ENCODE results near the gene CTLA4.

The CTLA4 gene

DNA sequence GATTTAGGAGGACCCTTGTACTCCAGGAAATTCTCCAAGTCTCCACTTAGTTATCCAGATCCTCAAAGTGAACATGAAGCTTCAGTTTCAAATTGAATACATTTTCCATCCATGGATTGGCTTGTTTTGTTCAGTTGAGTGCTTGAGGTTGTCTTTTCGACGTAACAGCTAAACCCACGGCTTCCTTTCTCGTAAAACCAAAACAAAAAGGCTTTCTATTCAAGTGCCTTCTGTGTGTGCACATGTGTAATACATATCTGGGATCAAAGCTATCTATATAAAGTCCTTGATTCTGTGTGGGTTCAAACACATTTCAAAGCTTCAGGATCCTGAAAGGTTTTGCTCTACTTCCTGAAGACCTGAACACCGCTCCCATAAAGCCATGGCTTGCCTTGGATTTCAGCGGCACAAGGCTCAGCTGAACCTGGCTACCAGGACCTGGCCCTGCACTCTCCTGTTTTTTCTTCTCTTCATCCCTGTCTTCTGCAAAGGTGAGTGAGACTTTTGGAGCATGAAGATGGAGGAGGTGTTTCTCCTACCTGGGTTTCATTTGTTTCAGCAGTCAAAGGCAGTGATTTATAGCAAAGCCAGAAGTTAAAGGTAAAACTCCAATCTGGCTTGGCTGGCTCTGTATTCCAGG, at the start of gene CTLA4:
CTLA4 (plus strand) TSS at position 211 of the 640 bp plus-strand sequence; CDS start at position 383, 172 bp downstream.
- Histone ChIP-seq H4K20me1 (ENCODE audit: insufficient read depth) (no peaks in the 10 kb centered on the region), H3K9ac (0 out of 2 replicates have a peak within 1 kb of the TSS, but pooled peaks have one; percentile 3), H3K4me3 (IDR thresholded peaks at IDR 0.05; ENCODE audit: insufficient read depth, low read depth, low read length) (no peak within 1 kb of the TSS), H3K79me2 (ENCODE audit: insufficient read depth, low read depth) (no peaks in the 10 kb centered on the region), H3K4me1 (ENCODE audit: low read depth, poor library complexity, severe bottlenecking) (peaks cover 84% of the 10 kb centered on the region), H3K4me2 (peak within 1 kb of the TSS; percentile 89), H3K27ac (peak within 1 kb of the TSS; percentile 90), H3K36me3 (ENCODE audit: insufficient read depth) (no peaks in the 10 kb centered on the region), H2AFZ (ENCODE audit: low read depth) (no peak within 1 kb of the TSS; the same call in 1 of the 2 replicates), H3K27me3 (ENCODE audit: insufficient read depth, low read depth) (no peaks in the 10 kb centered on the region)
- TF ChIP-seq, protein P1, sequence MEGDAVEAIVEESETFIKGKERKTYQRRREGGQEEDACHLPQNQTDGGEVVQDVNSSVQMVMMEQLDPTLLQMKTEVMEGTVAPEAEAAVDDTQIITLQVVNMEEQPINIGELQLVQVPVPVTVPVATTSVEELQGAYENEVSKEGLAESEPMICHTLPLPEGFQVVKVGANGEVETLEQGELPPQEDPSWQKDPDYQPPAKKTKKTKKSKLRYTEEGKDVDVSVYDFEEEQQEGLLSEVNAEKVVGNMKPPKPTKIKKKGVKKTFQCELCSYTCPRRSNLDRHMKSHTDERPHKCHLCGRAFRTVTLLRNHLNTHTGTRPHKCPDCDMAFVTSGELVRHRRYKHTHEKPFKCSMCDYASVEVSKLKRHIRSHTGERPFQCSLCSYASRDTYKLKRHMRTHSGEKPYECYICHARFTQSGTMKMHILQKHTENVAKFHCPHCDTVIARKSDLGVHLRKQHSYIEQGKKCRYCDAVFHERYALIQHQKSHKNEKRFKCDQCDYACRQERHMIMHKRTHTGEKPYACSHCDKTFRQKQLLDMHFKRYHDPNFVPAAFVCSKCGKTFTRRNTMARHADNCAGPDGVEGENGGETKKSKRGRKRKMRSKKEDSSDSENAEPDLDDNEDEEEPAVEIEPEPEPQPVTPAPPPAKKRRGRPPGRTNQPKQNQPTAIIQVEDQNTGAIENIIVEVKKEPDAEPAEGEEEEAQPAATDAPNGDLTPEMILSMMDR (conservative IDR thresholded peaks at IDR 0.05; ENCODE audit: low read depth, low read length) = no peak

DNA sequence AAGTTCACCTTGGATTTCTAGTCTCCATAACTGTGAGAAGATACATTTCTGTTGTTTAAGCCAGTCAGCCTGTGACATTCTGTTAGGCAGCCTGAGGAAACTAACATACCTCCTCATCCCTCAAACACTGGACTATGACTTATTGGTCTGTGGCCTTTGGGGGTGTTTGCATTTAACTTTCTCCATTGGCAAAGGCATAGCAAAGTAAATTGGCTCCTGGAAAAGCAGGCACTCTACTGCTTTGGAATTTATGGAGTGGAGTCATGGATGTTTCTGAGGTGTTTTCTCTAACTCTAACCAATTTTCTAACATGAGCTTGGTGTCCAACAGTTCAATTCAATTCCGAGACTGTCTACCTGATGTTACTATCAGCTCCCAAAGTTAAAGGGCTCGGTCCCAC, 48.9 kb upstream of the CTLA4 start:
- TF ChIP-seq, protein P1 (conservative IDR thresholded peaks at IDR 0.05; ENCODE audit: low read depth, low read length) = no peak
- H3K4me2 ChIP-seq = no peak overlapping the region
- H3K79me2 ChIP-seq (ENCODE audit: insufficient read depth, low read depth) = no peaks in the 10 kb centered on the region

DNA sequence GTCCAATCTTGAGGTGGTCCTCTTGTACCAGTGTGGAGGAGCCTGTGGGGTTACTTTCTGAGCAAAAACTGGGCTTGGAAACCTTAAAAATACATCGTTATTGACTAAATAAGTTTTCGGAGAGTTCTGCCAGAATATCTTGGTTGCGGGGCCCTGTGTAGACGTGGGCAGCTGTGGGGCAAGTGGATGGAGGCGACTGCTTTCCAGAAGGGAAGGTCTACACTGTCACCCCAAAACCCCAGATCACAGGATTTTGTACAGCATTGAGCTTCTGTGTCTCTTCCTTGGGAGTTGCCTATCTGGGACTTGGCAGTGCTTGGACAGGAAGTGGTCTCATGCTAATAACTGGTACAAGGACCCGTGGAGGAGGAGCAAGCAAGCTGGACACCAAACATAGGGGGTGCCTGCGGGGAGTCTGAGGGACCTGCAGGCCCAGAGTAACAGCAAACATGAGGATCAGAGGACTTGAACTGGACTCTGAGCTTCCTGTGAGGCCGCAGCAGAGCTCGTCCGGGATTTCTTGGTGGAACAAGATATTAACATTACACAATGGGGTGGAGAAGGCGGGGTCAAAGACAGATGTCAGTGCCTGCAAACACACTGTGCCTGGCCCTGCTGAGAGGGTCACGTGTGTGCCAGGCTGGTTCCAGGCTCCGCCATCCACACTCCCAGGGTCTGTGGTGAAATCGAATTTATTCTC, 48.0 kb upstream of the CTLA4 start:
- H3K4me2 ChIP-seq = no peak overlapping the region
- H3K4me1 ChIP-seq (ENCODE audit: low read depth, poor library complexity, severe bottlenecking) = peaks cover 53% of the 10 kb centered on the region
- no peak overlapping the region for H3K9ac ChIP-seq
- no peaks in the 10 kb centered on the region for H4K20me1 ChIP-seq (ENCODE audit: insufficient read depth)
- H2AFZ ChIP-seq (ENCODE audit: low read depth) = no peak overlapping the region
- TF ChIP-seq, protein P1 (conservative IDR thresholded peaks at IDR 0.05; ENCODE audit: low read depth, low read length) = no peak
- no peaks in the 10 kb centered on the region for H3K36me3 ChIP-seq (ENCODE audit: insufficient read depth)
- no peaks in the 10 kb centered on the region for H3K27me3 ChIP-seq (ENCODE audit: insufficient read depth, low read depth)
- H3K79me2 ChIP-seq (ENCODE audit: insufficient read depth, low read depth) = no peaks in the 10 kb centered on the region
- H3K27ac ChIP-seq = no peak overlapping the region
- no peak overlapping the region for H3K4me3 ChIP-seq (IDR thresholded peaks at IDR 0.05; ENCODE audit: insufficient read depth, low read depth, low read length)

More for the DNA sequence above, 48.9 kb upstream of the CTLA4 start:
- no peaks in the 10 kb centered on the region for H3K27me3 ChIP-seq (ENCODE audit: insufficient read depth, low read depth)
- no peaks in the 10 kb centered on the region for H3K36me3 ChIP-seq (ENCODE audit: insufficient read depth)
- H2AFZ ChIP-seq (ENCODE audit: low read depth) = no peak overlapping the region
- no peak overlapping the region for H3K27ac ChIP-seq
- H3K4me1 ChIP-seq (ENCODE audit: low read depth, poor library complexity, severe bottlenecking) = peaks cover 62% of the 10 kb centered on the region
- no peak overlapping the region for H3K9ac ChIP-seq
- H3K4me3 ChIP-seq (IDR thresholded peaks at IDR 0.05; ENCODE audit: insufficient read depth, low read depth, low read length) = no peak overlapping the region
- H4K20me1 ChIP-seq (ENCODE audit: insufficient read depth) = no peaks in the 10 kb centered on the region

DNA sequence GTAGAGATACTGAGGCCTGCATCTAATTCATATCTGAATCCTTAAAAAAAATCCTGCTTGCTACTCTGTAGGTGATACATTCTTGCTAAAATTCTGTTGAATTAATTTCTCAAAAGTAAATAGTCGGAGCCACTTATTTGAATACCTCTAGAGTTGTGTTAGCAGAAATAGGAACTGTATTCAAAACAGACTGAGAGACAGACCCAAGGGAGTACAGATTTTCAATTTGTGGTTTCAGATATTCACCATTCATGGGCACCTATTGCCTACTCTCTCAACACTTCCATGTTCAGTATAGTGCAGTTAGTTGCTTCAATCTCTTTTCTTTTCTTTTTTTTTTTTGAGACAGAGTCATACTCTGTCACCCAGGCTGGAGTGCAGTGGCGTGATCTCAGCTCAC, 46.6 kb upstream of the CTLA4 start:
- Histone ChIP-seq H3K36me3 (ENCODE audit: insufficient read depth) (no peaks in the 10 kb centered on the region), H3K4me3 (IDR thresholded peaks at IDR 0.05; ENCODE audit: insufficient read depth, low read depth, low read length) (no peak overlapping the region), H3K27me3 (ENCODE audit: insufficient read depth, low read depth) (no peaks in the 10 kb centered on the region), H2AFZ (ENCODE audit: low read depth) (no peak overlapping the region), H3K4me1 (ENCODE audit: low read depth, poor library complexity, severe bottlenecking) (peaks cover 39% of the 10 kb centered on the region), H3K9ac (no peak overlapping the region), H3K79me2 (ENCODE audit: insufficient read depth, low read depth) (no peaks in the 10 kb centered on the region), H4K20me1 (ENCODE audit: insufficient read depth) (no peaks in the 10 kb centered on the region), H3K4me2 (peak overlapping the region; percentile 14; the same call in 1 of the 2 replicates), H3K27ac (no peak overlapping the region)
- TF ChIP-seq, protein P1 (conservative IDR thresholded peaks at IDR 0.05; ENCODE audit: low read depth, low read length) = no peak

Measured in KMS-11 (cell line).